Measurements from ENCODE around the gene NME3.

- TF ChIP-seq, protein P1, sequence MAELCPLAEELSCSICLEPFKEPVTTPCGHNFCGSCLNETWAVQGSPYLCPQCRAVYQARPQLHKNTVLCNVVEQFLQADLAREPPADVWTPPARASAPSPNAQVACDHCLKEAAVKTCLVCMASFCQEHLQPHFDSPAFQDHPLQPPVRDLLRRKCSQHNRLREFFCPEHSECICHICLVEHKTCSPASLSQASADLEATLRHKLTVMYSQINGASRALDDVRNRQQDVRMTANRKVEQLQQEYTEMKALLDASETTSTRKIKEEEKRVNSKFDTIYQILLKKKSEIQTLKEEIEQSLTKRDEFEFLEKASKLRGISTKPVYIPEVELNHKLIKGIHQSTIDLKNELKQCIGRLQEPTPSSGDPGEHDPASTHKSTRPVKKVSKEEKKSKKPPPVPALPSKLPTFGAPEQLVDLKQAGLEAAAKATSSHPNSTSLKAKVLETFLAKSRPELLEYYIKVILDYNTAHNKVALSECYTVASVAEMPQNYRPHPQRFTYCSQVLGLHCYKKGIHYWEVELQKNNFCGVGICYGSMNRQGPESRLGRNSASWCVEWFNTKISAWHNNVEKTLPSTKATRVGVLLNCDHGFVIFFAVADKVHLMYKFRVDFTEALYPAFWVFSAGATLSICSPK (IDR thresholded peaks at IDR 0.05; ENCODE audit: borderline replicate concordance): no peak
- TF ChIP-seq CBFA2T2 (conservative IDR thresholded peaks at IDR 0.05) (no peak), ZNF707 (CRISPR knock-in tag; conservative IDR thresholded peaks at IDR 0.05) (no peak), RBFOX2 (IDR thresholded peaks at IDR 0.05; ENCODE audit: low read depth, low read length) (no peak), ZFX (CRISPR knock-in tag; IDR thresholded peaks at IDR 0.05) (no peak), HBP1 (CRISPR knock-in tag; IDR thresholded peaks at IDR 0.05) (no peak), SOX6 (IDR thresholded peaks at IDR 0.05) (no peak), HMG20B (CRISPR knock-in tag; IDR thresholded peaks at IDR 0.05) (no peak)
- TF ChIP-seq, protein P2, sequence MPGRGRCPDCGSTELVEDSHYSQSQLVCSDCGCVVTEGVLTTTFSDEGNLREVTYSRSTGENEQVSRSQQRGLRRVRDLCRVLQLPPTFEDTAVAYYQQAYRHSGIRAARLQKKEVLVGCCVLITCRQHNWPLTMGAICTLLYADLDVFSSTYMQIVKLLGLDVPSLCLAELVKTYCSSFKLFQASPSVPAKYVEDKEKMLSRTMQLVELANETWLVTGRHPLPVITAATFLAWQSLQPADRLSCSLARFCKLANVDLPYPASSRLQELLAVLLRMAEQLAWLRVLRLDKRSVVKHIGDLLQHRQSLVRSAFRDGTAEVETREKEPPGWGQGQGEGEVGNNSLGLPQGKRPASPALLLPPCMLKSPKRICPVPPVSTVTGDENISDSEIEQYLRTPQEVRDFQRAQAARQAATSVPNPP (IDR thresholded peaks at IDR 0.05; ENCODE audit: borderline replicate concordance, insufficient read depth, insufficient read length): no peak
- TF ChIP-seq, protein P3, sequence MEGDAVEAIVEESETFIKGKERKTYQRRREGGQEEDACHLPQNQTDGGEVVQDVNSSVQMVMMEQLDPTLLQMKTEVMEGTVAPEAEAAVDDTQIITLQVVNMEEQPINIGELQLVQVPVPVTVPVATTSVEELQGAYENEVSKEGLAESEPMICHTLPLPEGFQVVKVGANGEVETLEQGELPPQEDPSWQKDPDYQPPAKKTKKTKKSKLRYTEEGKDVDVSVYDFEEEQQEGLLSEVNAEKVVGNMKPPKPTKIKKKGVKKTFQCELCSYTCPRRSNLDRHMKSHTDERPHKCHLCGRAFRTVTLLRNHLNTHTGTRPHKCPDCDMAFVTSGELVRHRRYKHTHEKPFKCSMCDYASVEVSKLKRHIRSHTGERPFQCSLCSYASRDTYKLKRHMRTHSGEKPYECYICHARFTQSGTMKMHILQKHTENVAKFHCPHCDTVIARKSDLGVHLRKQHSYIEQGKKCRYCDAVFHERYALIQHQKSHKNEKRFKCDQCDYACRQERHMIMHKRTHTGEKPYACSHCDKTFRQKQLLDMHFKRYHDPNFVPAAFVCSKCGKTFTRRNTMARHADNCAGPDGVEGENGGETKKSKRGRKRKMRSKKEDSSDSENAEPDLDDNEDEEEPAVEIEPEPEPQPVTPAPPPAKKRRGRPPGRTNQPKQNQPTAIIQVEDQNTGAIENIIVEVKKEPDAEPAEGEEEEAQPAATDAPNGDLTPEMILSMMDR (IDR thresholded peaks at IDR 0.05 in 2 of 3, conservative IDR thresholded peaks at IDR 0.05 in 1 of 3; ENCODE audit: insufficient read depth in 2 of 3, low read depth in 1 of 3, low read length in 3 of 3): no peak
These were observed 41.9 kb downstream of the NME3 start for GRCh38 chr16:1729445-1729844.
